Measurements from ENCODE around the gene NAV2.
"Not testable (repeated sequence)": the region's sequence is repeated elsewhere in the genome, so short reads cannot be mapped to it uniquely, and the experiment has no call there.

The NAV2 gene

DNA sequence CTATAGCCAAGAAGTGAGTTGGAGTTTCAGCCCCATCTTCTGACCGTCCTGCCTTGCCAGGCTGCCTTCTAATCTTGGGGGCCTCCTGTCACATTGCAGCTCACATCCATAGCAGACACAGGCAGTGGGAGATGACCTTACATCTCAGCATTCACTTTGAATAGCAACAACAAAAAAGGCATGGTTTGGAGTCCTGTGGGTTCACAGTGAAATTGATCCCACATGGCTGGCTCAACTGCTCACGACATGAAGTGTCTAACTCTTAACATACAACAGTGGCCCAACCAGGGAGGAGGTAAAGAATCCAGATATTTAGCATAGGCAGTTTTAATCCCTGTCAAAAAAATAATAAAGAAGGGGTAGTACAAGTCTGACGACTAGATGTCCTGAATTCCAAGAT, 409.5 kb downstream of the NAV2 start:
- TF ChIP-seq, protein P1, sequence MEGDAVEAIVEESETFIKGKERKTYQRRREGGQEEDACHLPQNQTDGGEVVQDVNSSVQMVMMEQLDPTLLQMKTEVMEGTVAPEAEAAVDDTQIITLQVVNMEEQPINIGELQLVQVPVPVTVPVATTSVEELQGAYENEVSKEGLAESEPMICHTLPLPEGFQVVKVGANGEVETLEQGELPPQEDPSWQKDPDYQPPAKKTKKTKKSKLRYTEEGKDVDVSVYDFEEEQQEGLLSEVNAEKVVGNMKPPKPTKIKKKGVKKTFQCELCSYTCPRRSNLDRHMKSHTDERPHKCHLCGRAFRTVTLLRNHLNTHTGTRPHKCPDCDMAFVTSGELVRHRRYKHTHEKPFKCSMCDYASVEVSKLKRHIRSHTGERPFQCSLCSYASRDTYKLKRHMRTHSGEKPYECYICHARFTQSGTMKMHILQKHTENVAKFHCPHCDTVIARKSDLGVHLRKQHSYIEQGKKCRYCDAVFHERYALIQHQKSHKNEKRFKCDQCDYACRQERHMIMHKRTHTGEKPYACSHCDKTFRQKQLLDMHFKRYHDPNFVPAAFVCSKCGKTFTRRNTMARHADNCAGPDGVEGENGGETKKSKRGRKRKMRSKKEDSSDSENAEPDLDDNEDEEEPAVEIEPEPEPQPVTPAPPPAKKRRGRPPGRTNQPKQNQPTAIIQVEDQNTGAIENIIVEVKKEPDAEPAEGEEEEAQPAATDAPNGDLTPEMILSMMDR (IDR thresholded peaks at IDR 0.05; ENCODE audit: low read depth, low read length, missing control alignments): no peak
- DNase-seq (ENCODE audit: low read depth): no peak
- in situ Hi-C loops (cut with HindIII; ENCODE audit: low sequenced_read_pairs): no loop called here
- no peak overlapping the region for H3K4me3 ChIP-seq (ENCODE audit: low read depth, low read length)

DNA sequence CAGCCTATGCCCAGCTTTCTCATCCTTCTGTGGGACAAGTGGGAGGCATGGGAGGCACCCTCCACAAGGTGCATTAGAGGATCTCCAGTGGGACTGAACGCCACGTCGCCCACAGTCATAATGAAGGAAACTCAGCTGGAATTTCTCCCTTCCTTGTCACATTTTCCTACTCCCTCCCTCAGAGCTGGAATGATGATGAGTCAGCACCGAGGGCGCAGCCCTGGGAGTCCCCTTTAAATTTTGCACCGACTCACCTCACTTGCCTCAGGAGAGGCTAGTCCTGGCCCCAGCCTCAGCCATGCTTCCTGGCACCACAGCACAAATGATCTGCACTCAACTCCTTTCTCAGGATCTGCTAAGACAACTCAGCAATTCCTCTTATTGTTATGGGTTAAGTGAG, 413.3 kb downstream of the NAV2 start:
- no peak overlapping the region for H3K4me3 ChIP-seq (ENCODE audit: low read depth, low read length)
- DNase-seq (ENCODE audit: low read depth): no peak
- TF ChIP-seq, protein P1 (IDR thresholded peaks at IDR 0.05; ENCODE audit: low read depth, low read length, missing control alignments): no peak
- in situ Hi-C loops (cut with HindIII; ENCODE audit: low sequenced_read_pairs): loop anchor here (25.0 kb wide), 2 partner anchors 236 to 564 kb away; partner anchors contain the start of gene HTATIP2

GRCh38 chr11:20126724-20127123, 414.1 kb downstream of the NAV2 start:
- H3K4me3 ChIP-seq (ENCODE audit: low read depth, low read length): no peak overlapping the region
- DNase-seq (ENCODE audit: low read depth): no peak
- TF ChIP-seq, protein P1 (IDR thresholded peaks at IDR 0.05; ENCODE audit: low read depth, low read length, missing control alignments): no peak
- in situ Hi-C loops (cut with HindIII; ENCODE audit: low sequenced_read_pairs): loop anchor here (25.0 kb wide), 2 partner anchors 236 to 564 kb away; partner anchors contain the start of gene HTATIP2

DNA sequence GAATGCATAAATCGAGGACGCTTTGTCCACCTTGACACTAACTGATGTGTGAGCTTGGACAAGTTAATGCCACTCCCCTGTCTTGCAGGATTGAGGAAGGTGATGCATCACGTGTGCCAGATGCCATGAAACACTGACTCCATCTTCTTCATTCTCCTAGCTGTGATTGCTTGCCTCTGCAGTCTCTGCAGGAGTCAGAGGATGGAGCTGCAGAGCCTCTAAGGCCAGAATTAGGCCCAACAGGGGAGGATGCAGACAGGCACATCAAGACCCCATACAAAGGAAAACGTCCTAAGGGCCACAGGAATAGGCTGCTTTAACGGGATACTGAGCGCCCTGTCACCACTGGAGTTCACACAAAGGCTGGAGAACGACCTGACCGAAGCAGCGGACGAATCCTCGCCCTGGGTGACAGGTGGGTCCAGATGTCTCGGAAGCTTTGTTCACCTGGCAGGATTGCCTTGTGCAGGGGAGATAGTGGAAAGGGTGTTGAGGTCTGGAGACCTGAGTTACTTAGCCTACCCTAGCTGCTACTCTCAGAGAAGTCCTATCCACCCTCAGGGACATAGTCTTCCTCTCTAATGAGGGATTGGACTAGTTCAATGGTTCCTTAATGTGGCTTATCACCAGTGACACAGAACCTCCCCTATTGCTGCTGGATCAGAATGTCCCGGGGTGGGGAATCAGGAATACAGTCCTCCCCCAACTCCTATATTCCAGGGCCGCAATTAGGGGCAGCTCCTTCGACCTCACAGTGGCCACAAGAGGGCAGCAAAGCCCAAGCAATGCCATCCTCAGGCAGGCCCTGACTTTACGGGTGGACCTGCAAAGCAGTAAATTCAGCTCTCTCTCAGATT, 415.3 kb downstream of the NAV2 start:
- DNase-seq (ENCODE audit: low read depth): peak; percentile 48
- H3K4me3 ChIP-seq (ENCODE audit: low read depth, low read length): no peak overlapping the region
- in situ Hi-C loops (cut with HindIII; ENCODE audit: low sequenced_read_pairs): loop anchor here (25.0 kb wide), 2 partner anchors 234 to 566 kb away; partner anchors contain the start of gene HTATIP2
- TF ChIP-seq, protein P1 (IDR thresholded peaks at IDR 0.05; ENCODE audit: low read depth, low read length, missing control alignments): peak; percentile 84

- in situ Hi-C loops (cut with HindIII; ENCODE audit: low sequenced_read_pairs): loop anchor here (25.0 kb wide), 2 partner anchors 234 to 566 kb away; partner anchors contain the start of gene HTATIP2
- H3K4me3 ChIP-seq (ENCODE audit: low read depth, low read length); DNase-seq (ENCODE audit: low read depth): not testable (repeated sequence)
Measured at GRCh38 chr11:20128528-20128825, 415.8 kb downstream of the NAV2 start.

- H3K4me3 ChIP-seq (ENCODE audit: low read depth, low read length): no peak overlapping the region
- TF ChIP-seq, protein P1 (IDR thresholded peaks at IDR 0.05; ENCODE audit: low read depth, low read length, missing control alignments): no peak
- DNase-seq (ENCODE audit: low read depth): no peak
- in situ Hi-C loops (cut with HindIII; ENCODE audit: low sequenced_read_pairs): loop anchor here (25.0 kb wide), 2 partner anchors 233 to 567 kb away; partner anchors contain the start of gene HTATIP2
Measured at GRCh38 chr11:20129665-20130064, 417.0 kb downstream of the NAV2 start.

All from astrocyte of the cerebellum (primary cell).